Subcutaneous adipose tissue (tissue), 4 donors: ENCODE measurements around the gene BLTP3A. TPM values are rescaled to one million over a fixed set of nuclear protein-coding genes. Genes with fewer than 3 reads are reported as not detected.

Experiments
- total RNA-seq, 4 donors: library from RNA; depleted of rRNA; stranded (reverse); fragments of >200 nt; gene quantifications; one replicate each; pipeline ENCODE4 v1.1.0, GENCODE V29; 2016
- TF ChIP-seq, protein P1 (sequence below): fragments of 450-650 bp; IDR thresholded peaks from one replicate; pipeline ENCODE4 v1.5.1; 2016; ENCODE audit warnings: low read depth, mild to moderate bottlenecking, control low read depth, antibody characterized with exemption, moderate library complexity

BLTP3A gene
- 10 to 100 TPM; 12.1 to 21.7 (median 17.5) TPM for total RNA-seq

GRCh38 chr6:34791701-34792604 lies at the start of gene BLTP3A:
Gene BLTP3A, plus strand, starts transcription at chr6:34792083. Its CDS starts 168 bp downstream, at chr6:34792251.
- TF ChIP-seq, protein P1, sequence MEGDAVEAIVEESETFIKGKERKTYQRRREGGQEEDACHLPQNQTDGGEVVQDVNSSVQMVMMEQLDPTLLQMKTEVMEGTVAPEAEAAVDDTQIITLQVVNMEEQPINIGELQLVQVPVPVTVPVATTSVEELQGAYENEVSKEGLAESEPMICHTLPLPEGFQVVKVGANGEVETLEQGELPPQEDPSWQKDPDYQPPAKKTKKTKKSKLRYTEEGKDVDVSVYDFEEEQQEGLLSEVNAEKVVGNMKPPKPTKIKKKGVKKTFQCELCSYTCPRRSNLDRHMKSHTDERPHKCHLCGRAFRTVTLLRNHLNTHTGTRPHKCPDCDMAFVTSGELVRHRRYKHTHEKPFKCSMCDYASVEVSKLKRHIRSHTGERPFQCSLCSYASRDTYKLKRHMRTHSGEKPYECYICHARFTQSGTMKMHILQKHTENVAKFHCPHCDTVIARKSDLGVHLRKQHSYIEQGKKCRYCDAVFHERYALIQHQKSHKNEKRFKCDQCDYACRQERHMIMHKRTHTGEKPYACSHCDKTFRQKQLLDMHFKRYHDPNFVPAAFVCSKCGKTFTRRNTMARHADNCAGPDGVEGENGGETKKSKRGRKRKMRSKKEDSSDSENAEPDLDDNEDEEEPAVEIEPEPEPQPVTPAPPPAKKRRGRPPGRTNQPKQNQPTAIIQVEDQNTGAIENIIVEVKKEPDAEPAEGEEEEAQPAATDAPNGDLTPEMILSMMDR, result no peak

DNA sequence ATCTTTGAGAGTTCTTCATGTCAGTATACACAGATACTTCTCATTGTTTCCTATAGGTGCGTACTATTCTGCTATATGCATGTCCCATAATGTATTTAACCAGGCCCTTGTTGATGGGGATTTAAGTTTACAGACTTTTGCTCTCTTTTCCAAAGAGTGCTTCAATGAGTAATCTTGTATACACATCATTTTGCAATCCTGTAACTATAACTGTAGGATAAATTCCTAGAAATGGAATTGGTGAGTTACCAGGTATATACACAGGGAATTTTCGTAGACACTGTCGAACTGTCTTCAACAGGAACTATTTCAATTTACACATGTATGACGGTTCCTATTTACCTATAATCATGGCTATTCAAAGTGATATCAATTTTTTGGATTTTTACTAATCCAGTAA lies 49.8 kb upstream of the BLTP3A start:
- TF ChIP-seq, protein P1, result no peak

DNA sequence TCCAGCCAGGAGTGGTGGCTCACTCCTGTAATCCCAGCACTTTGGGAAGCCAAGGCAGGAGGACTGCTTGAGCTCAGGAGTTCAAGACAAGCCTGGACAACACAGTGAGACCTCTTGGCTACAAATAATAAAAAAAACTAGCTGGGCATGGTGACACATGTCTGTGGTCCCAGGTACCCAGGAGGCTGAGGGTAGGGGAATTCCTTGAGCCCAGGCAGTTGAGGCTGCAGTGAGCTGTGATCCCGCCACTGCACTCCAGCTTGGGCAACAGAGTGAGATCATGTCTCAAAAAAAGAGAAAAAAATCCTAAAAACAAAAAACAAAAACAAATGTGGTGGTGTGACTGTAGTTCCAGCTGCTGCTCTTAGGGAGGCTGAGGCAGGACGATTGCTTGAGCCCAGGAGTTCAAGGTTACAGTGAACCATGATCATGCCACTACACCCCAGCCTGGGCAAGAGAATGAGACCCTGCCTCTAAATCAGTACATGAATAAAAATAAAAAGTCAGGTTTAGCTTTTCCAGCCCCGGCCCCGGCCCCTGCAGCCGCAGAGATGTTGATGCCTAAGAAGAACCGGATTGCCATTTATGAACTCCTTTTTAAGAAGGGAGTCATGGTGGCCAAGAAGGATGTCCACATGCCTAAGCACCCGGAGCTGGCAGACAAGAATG lies 48.1 kb upstream of the BLTP3A start:
- TF ChIP-seq, protein P1, result no peak

DNA sequence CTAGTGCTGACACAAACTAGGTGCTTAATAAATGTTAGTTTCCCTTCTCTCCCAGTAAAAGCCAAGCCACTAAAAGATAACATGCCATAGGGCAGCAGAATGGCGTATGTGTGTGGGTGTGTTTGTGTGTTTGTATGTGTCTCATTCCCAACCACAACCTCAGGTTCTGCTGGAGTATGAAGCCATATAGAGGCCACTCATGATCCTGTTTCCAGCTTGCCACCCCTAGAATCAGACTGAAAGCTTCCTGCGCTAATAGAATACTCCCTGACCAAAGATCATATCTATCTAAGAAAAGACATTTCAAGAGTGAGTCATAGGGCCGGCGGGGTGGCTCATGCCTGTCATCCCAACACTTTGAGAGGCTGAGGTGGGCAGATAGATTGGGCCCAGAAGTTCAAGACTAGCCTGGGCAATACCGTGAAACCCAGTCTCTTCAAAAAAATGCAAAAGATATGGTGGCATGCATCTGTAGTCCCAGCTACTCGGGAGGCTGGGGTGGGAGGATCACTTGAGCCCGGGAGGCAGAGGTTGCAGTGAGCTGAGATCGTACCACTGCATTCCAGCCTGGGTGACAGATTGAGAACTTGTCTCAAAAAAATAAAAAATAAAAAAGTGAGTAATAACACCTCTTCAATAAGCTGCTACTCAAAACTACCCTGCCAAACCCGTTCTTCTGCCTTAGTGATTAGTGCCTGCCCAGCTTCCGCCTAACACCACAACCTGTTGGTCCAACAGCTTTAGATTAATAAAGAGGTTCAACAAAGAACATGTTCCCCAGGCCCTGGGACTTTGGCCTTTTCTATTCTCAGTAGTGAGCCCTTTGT lies 46.4 kb upstream of the BLTP3A start:
- TF ChIP-seq, protein P1, result no peak

DNA sequence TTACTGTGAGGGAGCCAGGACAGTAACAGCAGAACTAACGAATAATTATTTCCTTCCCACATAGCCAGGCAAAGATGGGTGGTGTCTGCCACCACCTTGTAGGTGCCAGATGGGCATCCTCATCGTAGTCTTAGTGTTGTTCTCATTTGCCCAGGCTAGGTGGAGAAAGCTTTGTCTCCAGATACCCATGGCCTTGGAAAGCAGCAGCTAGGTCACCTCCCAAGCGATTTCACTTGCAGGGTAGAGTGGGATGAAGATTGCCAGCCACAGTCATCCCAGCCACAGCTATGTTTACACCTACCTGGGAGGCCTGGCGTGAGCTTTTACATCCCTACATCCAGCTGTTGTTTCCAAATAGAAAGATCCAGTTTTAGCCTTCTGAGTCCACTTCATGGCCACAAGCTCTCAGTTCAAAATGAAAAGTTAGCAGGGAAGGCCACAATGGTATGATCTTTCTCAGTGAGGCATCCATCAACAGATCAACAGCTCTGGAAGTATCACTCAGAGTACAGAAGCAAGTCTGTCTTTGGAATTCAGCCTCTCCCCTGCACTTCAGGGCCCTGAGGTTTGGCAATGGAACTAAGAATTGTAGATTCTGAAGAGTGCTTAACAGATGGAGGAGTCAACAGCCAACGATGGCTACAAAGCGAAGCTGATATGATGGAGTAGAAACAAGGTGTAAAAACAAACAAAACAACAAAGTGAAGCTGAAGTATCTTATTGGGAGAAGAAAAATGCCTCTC lies 45.6 kb upstream of the BLTP3A start:
- TF ChIP-seq, protein P1, result no peak

GRCh38 chr6:34748757-34749156 lies 43.1 kb upstream of the BLTP3A start:
- TF ChIP-seq, protein P1, result no peak
